HepG2 (cell line): ENCODE results near the gene ATRN. TPM values are rescaled to one million over a fixed set of nuclear protein-coding genes. Genes with fewer than 3 reads are reported as not detected.
"Not testable (repeated sequence)": the region's sequence is repeated elsewhere in the genome, so short reads cannot be mapped to it uniquely, and the experiment has no call there.

ENCODE experiments used
- ATAC-seq: fragments of 200-7000 bp; cut with Tn5 transposase; 3 replicates; pipeline ENCODE4 v1.9.1; 2020; ENCODE audit warnings: mild to moderate bottlenecking, moderate library complexity
- BruUV-seq: library from RNA; stranded (reverse); fragments of 400-500 nt; replicated peaks from 2 replicates; lab custom pipeline; 2021; lab: Mats Ljungman, UMichigan
- CTCF ChIA-PET: fragments of 300-600 bp; formaldehyde crosslinking; extraction: SDS; loops from one replicate; lab custom pipeline; 2021; ENCODE audit warnings: low total read pairs, inconsistent platforms, low intra/inter-chr PET ratio; lab: Yijun Ruan, JAX
- POLR2A ChIA-PET: fragments of 350-600 bp; sonication (Branson Sonifier 250); formaldehyde crosslinking; loops from one replicate; lab custom pipeline; 2020; ENCODE audit warnings: antibody characterized with exemption, inconsistent platforms; lab: Yijun Ruan, JAX
- DNase-seq: peaks from one replicate; pipeline ENCODE4 v3.0.0-alpha.2; 2015; ENCODE audit warnings: low spot score
- FAIRE-seq: peaks from 3 replicates; lab custom pipeline; 2011; peaks lifted over from hg19 to GRCh38; lab: Jason Lieb, UNC
- H2AFZ ChIP-seq: one replicate; pipeline ENCODE4 v1.6.1; 2011; ENCODE audit warnings: low read length, inconsistent platforms
- H3K27ac ChIP-seq: fragments of 300-600 bp; 3 replicates; pipeline ENCODE4 v1.8.0; 2011; ENCODE audit warnings: mixed run types, mild to moderate bottlenecking, mixed read lengths, low read length, inconsistent platforms; ENCODE audit not compliant: insufficient read depth; ENCODE audit errors: extremely low read length
- H3K27me3 ChIP-seq, 2 experiments: fragments of 200-600 bp in 1 of 2; 2 replicates in 1 of 2; 3 replicates in 1 of 2; pipeline versions ENCODE4 v1.6.0 to v1.8.0; 2011; ENCODE audit warnings: low read length in 2 of 2, mild to moderate bottlenecking in 2 of 2, moderate library complexity in 2 of 2, inconsistent platforms in 1 of 2; ENCODE audit not compliant: insufficient read depth in 2 of 2, control insufficient read depth in 1 of 2
- H3K36me3 ChIP-seq, 2 experiments: fragments of 200-600 bp in 1 of 2; replicated peaks in 1 of 2; 2 replicates in 1 of 2; 3 replicates in 1 of 2; pipeline versions ENCODE4 v1.5.1 to v1.8.0; 2011; ENCODE audit warnings: low read length in 2 of 2, inconsistent platforms in 1 of 2; ENCODE audit not compliant: insufficient read depth in 2 of 2, control insufficient read depth in 1 of 2
- H3K4me1 ChIP-seq: 2 replicates; pipeline ENCODE4 v1.5.1; 2012; ENCODE audit warnings: low read length, inconsistent platforms; ENCODE audit not compliant: insufficient read depth
- H3K4me2 ChIP-seq: 2 replicates; pipeline ENCODE4 v1.6.0; 2011; ENCODE audit warnings: low read depth, low read length, inconsistent platforms
- H3K4me3 ChIP-seq, 3 experiments: fragments of 200-600 bp in 1 of 3; sonication (generic), shearing (Covaris generic) in 1 of 3; replicated peaks in 1 of 3; 2 replicates each; pipeline ENCODE4 v1.5.1; 2011 to 2016; ENCODE audit warnings: low read length in 3 of 3, inconsistent platforms in 2 of 3, low read depth in 2 of 3, mild to moderate bottlenecking in 2 of 3, control low read depth in 1 of 3, mixed read lengths in 1 of 3; ENCODE audit not compliant: insufficient read depth in 1 of 3
- H3K79me2 ChIP-seq: one replicate; pipeline ENCODE4 v1.6.1; 2011; ENCODE audit warnings: low read length, inconsistent platforms; ENCODE audit not compliant: insufficient read depth
- H3K9ac ChIP-seq: 2 replicates; pipeline ENCODE4 v1.6.0; 2011; ENCODE audit warnings: mild to moderate bottlenecking, low read depth, low read length, inconsistent platforms; ENCODE audit not compliant: insufficient read depth
- H3K9me3 ChIP-seq: 2 replicates; pipeline ENCODE4 v1.5.1; 2012; ENCODE audit warnings: mild to moderate bottlenecking, low read length
- H4K20me1 ChIP-seq: 2 replicates; pipeline ENCODE4 v1.6.0; 2011; ENCODE audit warnings: inconsistent platforms, mild to moderate bottlenecking, low read length, moderate library complexity; ENCODE audit not compliant: insufficient read depth
- TCF12 ChIP-seq, 2 experiments: fragments of 450-650 bp in 1 of 2; sonication (generic) in 1 of 2; formaldehyde crosslinking in 1 of 2; IDR thresholded peaks; 2 replicates each; pipeline versions ENCODE4 v1.6.1 to v1.8.0; 2017 to 2022; ENCODE audit warnings: antibody characterized with exemption in 1 of 2, mild to moderate bottlenecking in 1 of 2, missing genetic modification reagents in 1 of 2, moderate library complexity in 1 of 2
- ZBTB8A ChIP-seq: sonication (generic); formaldehyde crosslinking; IDR thresholded peaks from 2 replicates; pipeline ENCODE4 v1.4.0; 2020; ENCODE audit warnings: mild to moderate bottlenecking, low read depth, missing genetic modification reagents, borderline replicate concordance
- ZNF10 ChIP-seq: sonication (generic); formaldehyde crosslinking; IDR thresholded peaks from 2 replicates; pipeline ENCODE4 v1.4.0; 2020; ENCODE audit warnings: mild to moderate bottlenecking, low read depth, missing genetic modification reagents, borderline replicate concordance
- ZNF609 ChIP-seq: sonication (generic); formaldehyde crosslinking; IDR thresholded peaks from 2 replicates; pipeline ENCODE4 v1.4.0; 2020; ENCODE audit warnings: mild to moderate bottlenecking, missing genetic modification reagents, borderline replicate concordance
- WGBS: methylation state at CpG from one replicate; pipeline ENCODE4 v1.1.6; 2017; ENCODE audit warnings: low lambda C conversion rate; 5-methylcytosine and 5-hydroxymethylcytosine counted together
- in situ Hi-C: cut with HindIII; loops from 2 replicates; pipeline ENCODE4 v1.10.0; 2017; ENCODE audit warnings: low pct_unique_long_range_greater_than_20kb; ENCODE audit not compliant: extremely low pct_ligation_motif_present
- intact Hi-C: fragments of 100-400 bp; cut with micrococcal nuclease; formaldehyde crosslinking; loops from one replicate; pipeline ENCODE4 v1.10.0; 2022; ENCODE audit not compliant: unreplicated experiment
- polyA plus RNA-seq, 8 experiments: library from polyadenylated mRNA; depleted of rRNA in 3 of 8; stranded (reverse) in 7 of 8; unstranded in 1 of 8; fragments of >200 nt; fragmentation: Illumina TruSeq in 4 of 8; extraction: Trizol in 4 of 8; gene quantifications; 2 replicates each; pipeline versions ENCODE4 v1.2.1 to v1.2.3, GENCODE V29; 2011 to 2016; ENCODE audit warnings: low read depth in 4 of 8, missing spikeins in 1 of 8, mixed read lengths in 1 of 8; ENCODE audit not compliant: insufficient read depth in 1 of 8
- total RNA-seq, 5 experiments: library from RNA; depleted of rRNA; stranded (reverse); fragments of >200 nt; fragmentation: Illumina TruSeq; extraction: Trizol; gene quantifications; 2 replicates each; pipeline ENCODE4 v1.2.3, GENCODE V29; 2016; ENCODE audit warnings: low read depth in 1 of 5

ATRN gene
- total and polyA plus RNA-seq, 2 of the 13 experiments (the other 11 are each of a cell fraction or from before 2014, with no cell fraction given): 44.2 to 81.1 TPM

GRCh38 chr20:3614466-3614865, 143.6 kb downstream of the ATRN start (continued):
- TF ChIP-seq ZNF609 (CRISPR knock-in tag) (no peak), ZBTB8A (CRISPR knock-in tag) (no peak), ZNF10 (no peak), TCF12 (IDR thresholded peaks at IDR 0.05) (no peak), TCF12 (CRISPR knock-in tag; IDR thresholded peaks at IDR 0.05) (no peak)

GRCh38 chr20:3615171-3615840, 144.5 kb downstream of the ATRN start:
- intact Hi-C loops, in situ Hi-C loops: not testable (repeated sequence)

More at GRCh38 chr20:3615171-3615840, 144.5 kb downstream of the ATRN start:
- DNase-seq, CTCF ChIA-PET, H2AFZ ChIP-seq, H3K27me3 ChIP-seq, H3K4me3 ChIP-seq, BruUV-seq, H3K79me2 ChIP-seq, H3K9me3 ChIP-seq, H3K9ac ChIP-seq, ATAC-seq, H3K4me2 ChIP-seq, H3K4me1 ChIP-seq, H4K20me1 ChIP-seq, H3K27ac ChIP-seq, FAIRE-seq, POLR2A ChIA-PET: not testable (repeated sequence)
- peaks cover 7 to 16% of the 10 kb centered on the region in 2 experiments; a peak in 4 of 5 replicates for H3K36me3 ChIP-seq
- 99% methylated on average over 13 of the region's 13 CpGs for WGBS
